Umbilical cord (tissue), 2 donors: ENCODE measurements around the gene CMKLR1. TPM values are rescaled to one million over a fixed set of nuclear protein-coding genes. Genes with fewer than 3 reads are reported as not detected.
A peak's percentile ranks its signal among the peaks of the same experiment; 100 is the strongest.

Experiments used
- DNase-seq: peaks from one replicate; pipeline ENCODE4 v3.0.0-alpha.2; 2015; ENCODE audit warnings: low spot score
- total RNA-seq: library from RNA; depleted of rRNA; stranded (reverse); fragments of >200 nt; gene quantifications from one replicate; pipeline ENCODE4 v1.2.3, GENCODE V29; 2014; ENCODE audit warnings: low replicate concordance; ENCODE audit not compliant: insufficient read depth

The CMKLR1 gene
- 79.0 TPM for total RNA-seq

- DNase-seq, result peak; percentile 69
Measured at GRCh38 chr12:108338915-108339657, at the start of gene CMKLR1. TSS of gene CMKLR1 (minus strand) at chr12:108339311. CDS start at chr12:108293591, 45,720 bp downstream.

GRCh38 chr12:108387771-108388170, 48.7 kb upstream of the CMKLR1 start:
- DNase-seq, result no peak

GRCh38 chr12:108386709-108387360, 47.7 kb upstream of the CMKLR1 start:
- DNase-seq, result no peak

GRCh38 chr12:108382437-108382801, 43.3 kb upstream of the CMKLR1 start:
- DNase-seq, result no peak

GRCh38 chr12:108381787-108382436, 42.8 kb upstream of the CMKLR1 start:
- peak; percentile 33 for DNase-seq

- DNase-seq, result no peak
Measured at GRCh38 chr12:108380382-108380781, 41.3 kb upstream of the CMKLR1 start.

GRCh38 chr12:108379823-108380222, 40.7 kb upstream of the CMKLR1 start:
- no peak for DNase-seq

- no peak for DNase-seq
Measured at GRCh38 chr12:108378926-108379325, 39.8 kb upstream of the CMKLR1 start.

- DNase-seq, result no peak
Measured at GRCh38 chr12:108377260-108377659, 38.1 kb upstream of the CMKLR1 start.

GRCh38 chr12:108375986-108376663, 37.0 kb upstream of the CMKLR1 start:
- DNase-seq, result no peak

- DNase-seq, result no peak
Measured at GRCh38 chr12:108374596-108375320, 35.6 kb upstream of the CMKLR1 start.

GRCh38 chr12:108373111-108373510, 34.0 kb upstream of the CMKLR1 start:
- DNase-seq, result no peak

GRCh38 chr12:108371801-108372344, 32.8 kb upstream of the CMKLR1 start:
- peak; percentile 89 for DNase-seq

- DNase-seq, result no peak
Measured at GRCh38 chr12:108370415-108370814, 31.3 kb upstream of the CMKLR1 start.

GRCh38 chr12:108369736-108370396, 30.8 kb upstream of the CMKLR1 start:
- no peak for DNase-seq

GRCh38 chr12:108368089-108368488, 29.0 kb upstream of the CMKLR1 start:
- no peak for DNase-seq

- DNase-seq, result no peak
Measured at GRCh38 chr12:108367436-108367835, 28.3 kb upstream of the CMKLR1 start.

GRCh38 chr12:108365324-108365723, 26.2 kb upstream of the CMKLR1 start:
- no peak for DNase-seq

GRCh38 chr12:108364879-108365278, 25.8 kb upstream of the CMKLR1 start:
- DNase-seq, result no peak

- no peak for DNase-seq
Measured at GRCh38 chr12:108363565-108363964, 24.5 kb upstream of the CMKLR1 start.

GRCh38 chr12:108363165-108363564, 24.1 kb upstream of the CMKLR1 start:
- DNase-seq, result no peak
